ENCODE data around the gene HEATR5A.
"Not testable (repeated sequence)": the region's sequence is repeated elsewhere in the genome, so short reads cannot be mapped to it uniquely, and the experiment has no call there.

HEATR5A gene

DNA sequence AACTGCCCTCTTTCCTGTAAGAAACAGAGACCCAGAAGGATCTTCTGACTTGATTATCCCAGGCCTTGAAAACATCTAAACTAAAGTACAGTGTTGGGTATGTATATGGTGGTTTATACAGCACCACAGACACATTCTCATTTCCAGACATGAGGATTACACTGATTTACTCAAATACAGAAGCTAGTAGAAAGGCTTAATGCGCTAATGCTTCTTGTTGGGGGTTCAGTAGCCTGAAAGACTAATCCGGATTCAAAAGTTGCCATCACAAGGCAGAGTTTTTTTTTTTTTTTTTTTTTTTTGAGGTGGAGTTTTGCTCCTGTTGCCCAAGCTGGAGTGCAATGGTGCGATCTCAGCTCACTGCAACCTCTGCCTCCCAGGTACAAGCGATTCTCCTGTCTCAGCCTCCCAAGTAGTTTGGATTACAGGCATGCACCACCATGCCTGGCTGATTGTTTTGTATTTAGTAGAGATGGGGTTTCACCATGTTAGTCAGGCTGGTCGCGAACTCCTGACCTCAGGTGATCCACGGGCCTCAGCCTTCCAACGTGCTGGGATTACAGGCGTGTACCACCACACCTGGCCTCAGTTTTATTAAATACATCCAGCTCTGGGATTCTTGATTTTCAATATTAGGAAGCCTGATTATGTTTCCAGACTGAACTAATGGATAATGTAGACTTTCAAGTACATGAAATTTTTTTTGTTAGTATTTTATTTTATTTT is 166.4 kb downstream of the HEATR5A start:
- no peak for DNase-seq

GRCh38 chr14:31252865-31253264 is 167.5 kb downstream of the HEATR5A start:
- no peak for DNase-seq

DNA sequence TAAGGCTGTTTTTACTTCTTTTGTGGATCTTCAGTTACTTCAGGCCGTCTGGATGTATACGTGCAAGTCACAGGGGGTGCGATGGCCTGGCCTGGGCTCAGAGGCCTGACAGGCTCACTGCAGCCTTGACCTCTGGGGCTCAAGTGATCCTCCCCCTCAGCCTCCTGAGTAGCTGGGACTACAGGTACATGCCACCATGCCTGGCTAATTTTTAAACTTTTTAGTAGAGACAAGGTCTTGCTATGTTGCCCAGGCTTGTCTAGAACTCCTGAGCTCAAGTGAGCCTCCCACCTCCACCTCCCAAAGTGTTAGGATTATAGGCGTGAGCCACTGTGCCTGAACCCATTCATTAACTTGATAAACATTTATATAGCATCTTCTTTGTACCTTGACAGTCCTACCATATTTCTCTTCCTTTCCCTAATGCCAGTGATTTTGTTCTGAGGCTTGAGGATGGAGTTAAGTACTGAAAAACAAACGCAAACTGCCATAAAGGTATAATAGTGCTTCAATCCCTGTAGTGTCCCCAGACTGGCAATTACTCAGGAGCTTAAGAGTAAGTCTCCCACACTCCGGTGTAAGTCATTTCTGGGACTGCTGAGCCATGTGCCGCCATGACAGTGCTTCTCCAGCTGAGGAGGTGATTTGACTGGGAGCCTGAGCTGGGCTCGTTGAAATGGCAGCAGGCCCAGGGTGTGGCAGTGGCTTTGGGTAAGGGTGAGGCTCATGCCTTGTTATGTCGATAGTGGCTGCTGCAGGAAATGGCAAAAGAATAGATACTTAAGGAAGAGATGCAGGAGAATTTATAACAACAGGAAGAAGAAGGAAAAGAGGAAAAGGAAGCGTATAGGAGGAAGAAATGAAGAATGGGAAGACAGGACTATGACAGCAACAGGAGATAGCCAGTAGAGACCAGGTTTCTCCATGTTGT is 169.1 kb downstream of the HEATR5A start:
- no peak for DNase-seq

- DNase-seq: no peak
Observed at GRCh38 chr14:31244626-31245025, 175.7 kb downstream of the HEATR5A start.

DNA sequence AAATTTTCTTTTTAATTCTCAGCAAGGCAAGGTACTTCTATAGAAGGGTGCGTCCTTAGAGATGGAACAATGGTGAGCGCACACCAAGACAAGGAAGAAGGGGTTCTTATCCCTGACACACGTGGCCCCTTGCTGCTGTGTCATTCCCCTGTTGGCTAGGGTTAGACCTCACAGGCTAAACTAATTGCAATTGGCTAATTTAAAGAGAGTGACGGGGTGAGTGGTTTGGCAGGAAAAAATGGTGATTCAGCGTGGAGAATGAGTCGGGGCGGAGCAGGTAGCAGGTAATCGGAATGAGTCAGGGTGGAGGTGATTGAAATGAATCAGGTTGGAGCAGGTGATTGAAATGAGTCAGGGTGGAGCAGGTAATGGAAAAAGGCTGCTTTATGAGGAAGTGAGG is 176.5 kb downstream of the HEATR5A start:
- no peak for DNase-seq

DNA sequence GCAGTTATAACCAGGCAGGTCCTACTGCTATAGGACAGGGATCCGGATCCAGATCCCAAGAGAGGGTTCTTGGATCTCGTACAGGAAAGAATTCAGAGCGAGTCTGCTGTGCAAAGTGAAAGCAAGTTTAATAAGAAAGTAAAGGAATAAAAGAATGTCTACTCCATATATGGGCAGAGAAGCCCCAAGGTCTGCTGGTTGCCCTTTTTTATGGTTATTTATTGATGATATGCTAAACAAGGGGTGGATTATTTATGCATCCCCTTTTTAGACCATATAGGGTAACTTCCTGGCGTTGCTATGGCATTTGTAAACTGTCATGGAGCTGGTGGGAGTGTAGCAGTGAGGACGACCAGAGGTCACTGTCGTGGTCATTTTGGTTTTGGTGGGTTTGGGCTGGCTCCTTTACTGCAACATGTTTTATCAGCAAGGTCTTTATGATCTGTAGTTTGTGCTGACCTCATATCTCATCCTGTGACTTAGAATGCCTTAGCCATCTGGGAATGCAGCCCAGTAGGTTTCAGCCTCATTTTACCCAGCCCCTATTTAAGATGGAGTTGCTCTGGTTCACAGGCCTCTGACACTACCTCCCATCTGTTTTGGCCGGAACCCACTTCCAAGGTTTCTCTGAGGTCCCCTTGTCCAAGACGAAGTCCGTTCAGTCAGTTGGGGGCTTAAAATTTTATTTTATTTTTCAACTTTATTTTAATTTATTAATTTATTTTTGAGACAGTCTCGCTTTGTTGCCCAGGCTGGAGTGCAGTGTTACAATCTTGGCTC is 178.0 kb downstream of the HEATR5A start:
- not testable (repeated sequence) for DNase-seq

Data from DMS79 (cell line).